ENCODE measurements around the gene KBTBD4. TPM values are rescaled to one million over a fixed set of nuclear protein-coding genes. Genes with fewer than 3 reads are reported as not detected.

KBTBD4 gene
- total and polyA plus RNA-seq, 2 donors (not counting 1 experiment from before 2014, with no cell fraction given): 8.6 to 20.3 TPM

DNA sequence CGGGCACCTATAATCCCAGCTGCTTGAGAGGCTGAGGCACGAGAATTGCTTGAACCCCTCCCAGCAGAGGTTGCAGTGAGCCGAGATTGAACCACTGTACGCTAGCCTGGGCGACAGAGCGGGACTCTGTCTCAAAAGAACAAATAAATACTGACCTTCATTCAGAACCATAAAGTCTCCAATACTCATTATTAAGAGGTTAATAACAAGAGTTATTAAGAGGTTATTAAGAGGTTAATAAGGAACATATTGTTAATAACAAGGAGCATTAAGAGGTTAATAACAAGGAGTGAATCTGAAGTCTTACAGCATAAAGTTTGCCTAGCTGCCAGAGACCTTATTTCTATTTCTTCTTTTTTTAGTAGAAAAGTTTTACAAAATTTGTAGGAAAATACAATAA is 33.5 kb downstream of the KBTBD4 start:
- H4K20me1 ChIP-seq (ENCODE audit: control insufficient read depth, insufficient read depth, low read length, poor library complexity, severe bottlenecking): peaks cover 75% of the 10 kb centered on the region
- H3K4me3 ChIP-seq (ENCODE audit: control extremely low read depth in 1 of 5, extremely low read depth in 1 of 5, insufficient read depth in 1 of 5, low read depth in 2 of 5, low read length in 4 of 5): no peak overlapping the region
- no peak overlapping the region for H3K4me3 Mint-ChIP-seq
- 90% methylated on average over 2 of the region's 6 CpGs for WGBS (ENCODE audit: insufficient coverage)
- no peaks in the 10 kb centered on the region for H3K9me3 Mint-ChIP-seq (ENCODE audit: insufficient read depth)
- ChIA-PET POLR2A (interaction anchor here (0.6 kb wide), 1 partner anchor 27 kb away, joined by 8 read pairs; no protein-coding TSS in a partner anchor), CTCF (no interaction called here)
- H3K9ac ChIP-seq (ENCODE audit: low read length): no peak overlapping the region
- peaks cover 52% of the 10 kb centered on the region for H3K4me1 Mint-ChIP-seq
- H3K4me1 ChIP-seq (ENCODE audit: control insufficient read depth in 2 of 2, insufficient read depth in 2 of 2, low read length in 2 of 2): peaks cover 10 to 28% of the 10 kb centered on the region in 2 donors
- no peak overlapping the region for H2AFZ ChIP-seq (ENCODE audit: insufficient read depth, low read depth, low read length, poor library complexity, severe bottlenecking)
- no peaks in the 10 kb centered on the region for H3K9me3 ChIP-seq (ENCODE audit: control extremely low read depth in 1 of 3, control insufficient read depth in 2 of 3, insufficient read depth in 1 of 3, low read length in 2 of 3)
- no peaks in the 10 kb centered on the region for H3K27me3 Mint-ChIP-seq
- intact Hi-C loops (cut with micrococcal nuclease): no loop called here
- H3K36me3 ChIP-seq (replicated peaks in 1 of 2; ENCODE audit: control extremely low read depth in 1 of 2, control insufficient read depth in 1 of 2, extremely low read depth in 1 of 2, insufficient read depth in 2 of 2, low read length in 1 of 2): no peaks in the 10 kb centered on the region
- no peak for ATAC-seq (ENCODE audit: low read depth)
- TF ChIP-seq, protein P1, sequence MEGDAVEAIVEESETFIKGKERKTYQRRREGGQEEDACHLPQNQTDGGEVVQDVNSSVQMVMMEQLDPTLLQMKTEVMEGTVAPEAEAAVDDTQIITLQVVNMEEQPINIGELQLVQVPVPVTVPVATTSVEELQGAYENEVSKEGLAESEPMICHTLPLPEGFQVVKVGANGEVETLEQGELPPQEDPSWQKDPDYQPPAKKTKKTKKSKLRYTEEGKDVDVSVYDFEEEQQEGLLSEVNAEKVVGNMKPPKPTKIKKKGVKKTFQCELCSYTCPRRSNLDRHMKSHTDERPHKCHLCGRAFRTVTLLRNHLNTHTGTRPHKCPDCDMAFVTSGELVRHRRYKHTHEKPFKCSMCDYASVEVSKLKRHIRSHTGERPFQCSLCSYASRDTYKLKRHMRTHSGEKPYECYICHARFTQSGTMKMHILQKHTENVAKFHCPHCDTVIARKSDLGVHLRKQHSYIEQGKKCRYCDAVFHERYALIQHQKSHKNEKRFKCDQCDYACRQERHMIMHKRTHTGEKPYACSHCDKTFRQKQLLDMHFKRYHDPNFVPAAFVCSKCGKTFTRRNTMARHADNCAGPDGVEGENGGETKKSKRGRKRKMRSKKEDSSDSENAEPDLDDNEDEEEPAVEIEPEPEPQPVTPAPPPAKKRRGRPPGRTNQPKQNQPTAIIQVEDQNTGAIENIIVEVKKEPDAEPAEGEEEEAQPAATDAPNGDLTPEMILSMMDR (IDR thresholded peaks at IDR 0.05): no peak
- TF ChIP-seq EZH2 (IDR thresholded peaks at IDR 0.05; ENCODE audit: borderline replicate concordance, insufficient read depth, low read depth, low read length, poor library complexity, severe bottlenecking): no peak
- no peak overlapping the region for H3K4me2 ChIP-seq (replicated peaks; ENCODE audit: low read depth, low read length, poor library complexity, severe bottlenecking)
- no peak overlapping the region for H3K27ac Mint-ChIP-seq
- H3K27me3 ChIP-seq (replicated peaks in 1 of 4; ENCODE audit: control extremely low read depth in 1 of 4, control insufficient read depth in 3 of 4, insufficient read depth in 4 of 4, low read length in 3 of 4): no peaks in the 10 kb centered on the region
- no peak overlapping the region for H3K27ac ChIP-seq (ENCODE audit: low read length in 2 of 2)
- no peak for DNase-seq
- peaks cover 99% of the 10 kb centered on the region for H3K79me2 ChIP-seq (ENCODE audit: control insufficient read depth, insufficient read depth, low read length)

DNA sequence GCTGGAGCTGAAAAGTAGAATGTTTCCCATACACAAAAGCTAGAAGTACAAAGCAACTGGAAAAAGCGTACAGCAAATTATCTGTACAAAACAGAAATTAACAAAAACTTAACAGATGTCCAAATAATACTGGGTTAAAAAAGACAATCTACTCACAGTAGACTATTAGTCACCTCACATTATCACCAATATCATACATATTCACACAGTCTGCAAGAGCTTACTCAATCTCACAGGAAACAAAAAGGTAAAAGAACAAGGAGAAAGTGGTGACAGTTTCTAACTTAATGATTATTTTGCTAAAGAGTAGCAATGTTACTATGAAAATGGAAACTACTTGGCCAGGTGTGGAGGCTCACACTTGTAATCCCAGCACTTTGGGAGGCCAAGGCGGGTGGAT is 37.7 kb downstream of the KBTBD4 start:
- DNase-seq (no peak), ATAC-seq (ENCODE audit: low read depth) (no peak)
- Mint-ChIP-seq H3K4me3 (peak overlapping the region; percentile 0), H3K27ac (no peak overlapping the region), H3K4me1 (peaks cover 52% of the 10 kb centered on the region), H3K27me3 (no peaks in the 10 kb centered on the region), H3K9me3 (ENCODE audit: insufficient read depth) (no peaks in the 10 kb centered on the region)
- intact Hi-C loops (cut with micrococcal nuclease): no loop called here
- Histone ChIP-seq H3K36me3 (replicated peaks in 1 of 2; ENCODE audit: control extremely low read depth in 1 of 2, control insufficient read depth in 1 of 2, extremely low read depth in 1 of 2, insufficient read depth in 2 of 2, low read length in 1 of 2) (peaks cover 0 to 3% of the 10 kb centered on the region in 2 experiments), H4K20me1 (ENCODE audit: control insufficient read depth, insufficient read depth, low read length, poor library complexity, severe bottlenecking) (peaks cover 85% of the 10 kb centered on the region), H3K4me3 (ENCODE audit: control extremely low read depth in 1 of 5, extremely low read depth in 1 of 5, insufficient read depth in 1 of 5, low read depth in 2 of 5, low read length in 4 of 5) (no peak overlapping the region), H3K27ac (ENCODE audit: low read length in 2 of 2) (peak overlapping the region in 1 of 2 donors; percentile 3), H3K4me1 (ENCODE audit: control insufficient read depth in 2 of 2, insufficient read depth in 2 of 2, low read length in 2 of 2) (peaks cover 18 to 32% of the 10 kb centered on the region in 2 donors), H3K9me3 (ENCODE audit: control extremely low read depth in 1 of 3, control insufficient read depth in 2 of 3, insufficient read depth in 1 of 3, low read length in 2 of 3) (no peaks in the 10 kb centered on the region), H2AFZ (ENCODE audit: insufficient read depth, low read depth, low read length, poor library complexity, severe bottlenecking) (no peak overlapping the region), H3K4me2 (replicated peaks; ENCODE audit: low read depth, low read length, poor library complexity, severe bottlenecking) (peak overlapping the region; percentile 0), H3K79me2 (ENCODE audit: control insufficient read depth, insufficient read depth, low read length) (peaks cover 99% of the 10 kb centered on the region), H3K27me3 (replicated peaks in 1 of 4; ENCODE audit: control extremely low read depth in 1 of 4, control insufficient read depth in 3 of 4, insufficient read depth in 4 of 4, low read length in 3 of 4) (no peaks in the 10 kb centered on the region), H3K9ac (ENCODE audit: low read length) (no peak overlapping the region)
- 100% methylated on average over 2 of the region's 2 CpGs for WGBS (ENCODE audit: insufficient coverage)
- ChIA-PET POLR2A (interaction anchor here (1.1 kb wide), 1 partner anchor 37 kb away, joined by 12 read pairs; the partner anchor contains the start of genes KBTBD4 and NDUFS3), CTCF (interaction anchor here (1.6 kb wide), 1 partner anchor 11 kb away, joined by 4 read pairs; no protein-coding TSS in a partner anchor)
- no peak for TF ChIP-seq EZH2 (IDR thresholded peaks at IDR 0.05; ENCODE audit: borderline replicate concordance, insufficient read depth, low read depth, low read length, poor library complexity, severe bottlenecking)
- TF ChIP-seq, protein P1 (IDR thresholded peaks at IDR 0.05): no peak

Data from B cell (primary cell).